KMS-11 (cell line): ENCODE results near the gene SNX7.

Experiments used
- H2AFZ ChIP-seq: fragments of 200-600 bp; sonication (generic); 2 replicates; pipeline ENCODE4 v1.6.1; 2016; ENCODE audit warnings: antibody characterized with exemption, mixed run types, low read depth
- H3K27ac ChIP-seq: fragments of 200-600 bp; sonication (generic); 2 replicates; pipeline ENCODE4 v1.6.1; 2016; ENCODE audit warnings: mild to moderate bottlenecking, mixed run types
- H3K27me3 ChIP-seq: fragments of 200-600 bp; sonication (generic); 2 replicates; pipeline ENCODE4 v1.6.1; 2017; ENCODE audit warnings: mild to moderate bottlenecking, low read depth, mixed run types, moderate library complexity; ENCODE audit not compliant: insufficient read depth
- H3K36me3 ChIP-seq: fragments of 200-600 bp; sonication (generic); 2 replicates; pipeline ENCODE4 v1.6.1; 2017; ENCODE audit warnings: mild to moderate bottlenecking, mixed run types; ENCODE audit not compliant: insufficient read depth
- H3K4me1 ChIP-seq: fragments of 200-600 bp; sonication (generic); 2 replicates; pipeline ENCODE4 v1.6.1; 2016; ENCODE audit warnings: mild to moderate bottlenecking, low read depth, mixed run types; ENCODE audit not compliant: poor library complexity, severe bottlenecking
- H3K4me2 ChIP-seq: fragments of 200-600 bp; sonication (generic); 2 replicates; pipeline ENCODE4 v1.7.0; 2016; ENCODE audit warnings: mild to moderate bottlenecking, mixed run types
- H3K4me3 ChIP-seq: fragments of 200-600 bp; sonication (generic); IDR thresholded peaks from 2 replicates; pipeline ENCODE4 v1.6.1; 2017; ENCODE audit warnings: low read depth, low read length, mixed read lengths; ENCODE audit not compliant: insufficient read depth
- H3K79me2 ChIP-seq: fragments of 200-600 bp; sonication (generic); 2 replicates; pipeline ENCODE4 v1.6.1; 2016; ENCODE audit warnings: low read depth, mixed run types; ENCODE audit not compliant: insufficient read depth
- H3K9ac ChIP-seq: fragments of 200-600 bp; sonication (generic); 2 replicates; pipeline ENCODE4 v1.6.1; 2016; ENCODE audit warnings: mild to moderate bottlenecking, mixed run types
- H4K20me1 ChIP-seq: fragments of 200-600 bp; sonication (generic); 2 replicates; pipeline ENCODE4 v1.6.1; 2016; ENCODE audit warnings: mild to moderate bottlenecking, mixed run types; ENCODE audit not compliant: insufficient read depth
- TF ChIP-seq, protein P1 (sequence below): fragments of 200-600 bp; sonication (generic); conservative IDR thresholded peaks from 2 replicates; pipeline ENCODE4 v1.6.1; 2017; ENCODE audit warnings: low read depth, mild to moderate bottlenecking, antibody characterized with exemption, low read length, moderate library complexity, mixed read lengths

SNX7 gene

DNA sequence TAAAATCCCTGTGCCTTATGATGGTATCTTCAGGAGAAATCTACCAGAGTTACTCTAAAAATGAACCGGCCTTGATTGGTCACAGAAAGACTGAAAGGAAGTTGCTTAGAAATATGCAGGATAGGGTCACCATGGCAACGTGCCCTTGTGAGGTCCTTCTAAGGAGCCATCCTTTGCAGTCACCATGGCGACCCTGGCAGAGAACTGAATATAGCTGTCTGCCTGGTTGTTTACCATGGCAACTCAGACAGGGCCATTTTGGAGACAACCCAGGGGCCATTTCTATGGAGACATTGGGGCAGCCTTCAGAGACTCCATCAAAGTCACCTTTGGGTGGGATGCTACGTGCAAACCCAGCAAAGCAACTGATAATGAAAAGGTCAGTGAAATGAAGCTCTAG, 43.0 kb downstream of the SNX7 start:
- Histone ChIP-seq H3K27ac (no peak overlapping the region), H4K20me1 (no peaks in the 10 kb centered on the region), H3K4me3 (no peak overlapping the region), H3K27me3 (no peaks in the 10 kb centered on the region), H3K4me2 (no peak overlapping the region), H3K79me2 (no peaks in the 10 kb centered on the region), H2AFZ (no peak overlapping the region), H3K4me1 (no peaks in the 10 kb centered on the region), H3K36me3 (no peaks in the 10 kb centered on the region), H3K9ac (no peak overlapping the region)
- TF ChIP-seq, protein P1, sequence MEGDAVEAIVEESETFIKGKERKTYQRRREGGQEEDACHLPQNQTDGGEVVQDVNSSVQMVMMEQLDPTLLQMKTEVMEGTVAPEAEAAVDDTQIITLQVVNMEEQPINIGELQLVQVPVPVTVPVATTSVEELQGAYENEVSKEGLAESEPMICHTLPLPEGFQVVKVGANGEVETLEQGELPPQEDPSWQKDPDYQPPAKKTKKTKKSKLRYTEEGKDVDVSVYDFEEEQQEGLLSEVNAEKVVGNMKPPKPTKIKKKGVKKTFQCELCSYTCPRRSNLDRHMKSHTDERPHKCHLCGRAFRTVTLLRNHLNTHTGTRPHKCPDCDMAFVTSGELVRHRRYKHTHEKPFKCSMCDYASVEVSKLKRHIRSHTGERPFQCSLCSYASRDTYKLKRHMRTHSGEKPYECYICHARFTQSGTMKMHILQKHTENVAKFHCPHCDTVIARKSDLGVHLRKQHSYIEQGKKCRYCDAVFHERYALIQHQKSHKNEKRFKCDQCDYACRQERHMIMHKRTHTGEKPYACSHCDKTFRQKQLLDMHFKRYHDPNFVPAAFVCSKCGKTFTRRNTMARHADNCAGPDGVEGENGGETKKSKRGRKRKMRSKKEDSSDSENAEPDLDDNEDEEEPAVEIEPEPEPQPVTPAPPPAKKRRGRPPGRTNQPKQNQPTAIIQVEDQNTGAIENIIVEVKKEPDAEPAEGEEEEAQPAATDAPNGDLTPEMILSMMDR: no peak

DNA sequence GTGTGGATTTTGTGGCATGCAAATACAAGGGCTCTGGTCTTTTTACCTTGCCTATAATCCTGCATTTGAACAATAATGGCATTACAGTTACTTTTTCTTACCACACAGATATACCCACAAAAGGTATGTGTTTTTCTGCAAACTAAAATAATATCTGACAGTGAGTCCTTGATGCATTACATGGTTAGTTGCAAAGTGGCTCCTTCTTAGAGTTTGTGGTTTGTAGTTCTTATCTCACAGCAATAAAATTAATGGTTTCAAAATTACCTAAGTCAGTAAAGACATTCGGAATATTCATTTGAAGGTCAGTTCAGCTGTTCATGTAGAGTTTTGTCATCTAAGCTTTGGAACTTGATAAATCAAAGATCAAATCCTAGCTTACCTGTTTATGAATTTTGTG, 43.5 kb downstream of the SNX7 start:
- Histone ChIP-seq H3K27me3 (no peaks in the 10 kb centered on the region), H3K4me2 (no peak overlapping the region), H3K9ac (no peak overlapping the region), H3K79me2 (no peaks in the 10 kb centered on the region), H3K4me3 (no peak overlapping the region), H2AFZ (no peak overlapping the region), H3K36me3 (no peaks in the 10 kb centered on the region), H4K20me1 (no peaks in the 10 kb centered on the region), H3K4me1 (no peaks in the 10 kb centered on the region), H3K27ac (no peak overlapping the region)
- TF ChIP-seq, protein P1: no peak

DNA sequence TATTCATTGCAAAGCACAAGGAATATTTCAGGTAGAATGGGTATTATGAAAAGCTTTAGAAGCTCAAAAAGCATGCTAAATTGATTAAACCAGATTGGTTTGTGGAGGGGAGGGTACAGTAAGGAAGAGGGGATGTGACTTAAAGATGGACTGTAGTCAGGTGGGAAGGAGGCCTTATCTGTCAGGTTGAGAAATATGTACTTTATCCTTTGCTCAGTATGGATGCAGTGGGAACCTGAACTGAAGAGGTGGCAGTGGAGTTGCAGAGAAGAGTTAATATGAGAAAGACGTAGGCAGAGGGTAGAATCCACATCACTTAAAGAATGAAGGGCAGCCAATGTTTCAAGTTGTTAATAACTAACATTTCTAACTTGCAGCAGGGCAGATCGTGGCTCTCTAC, 44.1 kb downstream of the SNX7 start:
- H2AFZ ChIP-seq: no peak overlapping the region
- no peaks in the 10 kb centered on the region for H3K79me2 ChIP-seq
- no peaks in the 10 kb centered on the region for H4K20me1 ChIP-seq
- no peaks in the 10 kb centered on the region for H3K4me1 ChIP-seq
- H3K27me3 ChIP-seq: no peaks in the 10 kb centered on the region
- H3K4me3 ChIP-seq: no peak overlapping the region
- no peak overlapping the region for H3K4me2 ChIP-seq
- no peak overlapping the region for H3K9ac ChIP-seq
- H3K36me3 ChIP-seq: no peaks in the 10 kb centered on the region
- TF ChIP-seq, protein P1: no peak
- no peak overlapping the region for H3K27ac ChIP-seq

DNA sequence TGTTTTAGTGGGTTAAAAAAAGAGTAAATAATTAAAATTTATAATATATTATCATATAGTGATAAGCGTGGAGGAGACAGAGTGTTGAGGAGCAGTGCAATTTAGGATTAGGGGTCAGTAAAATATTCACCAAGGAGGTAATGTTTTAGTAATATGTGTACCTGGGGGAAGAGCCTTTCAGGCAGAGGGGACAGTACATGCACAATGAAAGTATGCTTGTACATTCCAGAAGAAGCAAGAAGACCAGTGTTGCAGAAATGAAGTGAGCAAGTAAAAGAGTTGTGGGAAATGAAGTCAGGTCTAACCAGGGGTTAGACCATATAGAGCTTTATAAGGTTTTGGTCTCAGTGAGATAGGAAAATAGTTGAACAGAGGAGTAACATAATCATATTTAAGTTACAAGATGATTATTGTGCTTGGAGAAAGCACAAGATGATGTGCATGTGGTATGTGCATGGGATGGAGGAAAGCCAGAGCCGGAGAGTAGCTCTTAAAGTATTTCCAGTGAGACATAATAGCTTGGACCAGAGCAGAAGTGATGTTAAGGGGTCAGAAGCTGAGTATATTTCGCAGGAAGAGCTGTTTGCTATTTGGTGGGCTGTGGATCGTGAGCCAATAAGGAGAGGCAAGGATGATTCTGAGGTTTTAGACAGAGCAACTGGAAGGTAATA, 44.8 kb downstream of the SNX7 start:
- Histone ChIP-seq H3K36me3 (no peaks in the 10 kb centered on the region), H3K4me3 (no peak overlapping the region), H3K4me1 (no peaks in the 10 kb centered on the region), H3K9ac (no peak overlapping the region), H3K27ac (no peak overlapping the region), H4K20me1 (no peaks in the 10 kb centered on the region), H3K27me3 (no peaks in the 10 kb centered on the region), H2AFZ (no peak overlapping the region), H3K79me2 (no peaks in the 10 kb centered on the region), H3K4me2 (no peak overlapping the region)
- TF ChIP-seq, protein P1: no peak
